ENCODE measurements around the gene AFTPH. TPM values are rescaled to one million over a fixed set of nuclear protein-coding genes. Genes with fewer than 3 reads are reported as not detected.
A peak's percentile ranks its signal among the peaks of the same experiment; 100 is the strongest.

Gene AFTPH
- total and polyA plus RNA-seq, 8 donors: 29.9 to 66.4 (median 54.6) TPM

DNA sequence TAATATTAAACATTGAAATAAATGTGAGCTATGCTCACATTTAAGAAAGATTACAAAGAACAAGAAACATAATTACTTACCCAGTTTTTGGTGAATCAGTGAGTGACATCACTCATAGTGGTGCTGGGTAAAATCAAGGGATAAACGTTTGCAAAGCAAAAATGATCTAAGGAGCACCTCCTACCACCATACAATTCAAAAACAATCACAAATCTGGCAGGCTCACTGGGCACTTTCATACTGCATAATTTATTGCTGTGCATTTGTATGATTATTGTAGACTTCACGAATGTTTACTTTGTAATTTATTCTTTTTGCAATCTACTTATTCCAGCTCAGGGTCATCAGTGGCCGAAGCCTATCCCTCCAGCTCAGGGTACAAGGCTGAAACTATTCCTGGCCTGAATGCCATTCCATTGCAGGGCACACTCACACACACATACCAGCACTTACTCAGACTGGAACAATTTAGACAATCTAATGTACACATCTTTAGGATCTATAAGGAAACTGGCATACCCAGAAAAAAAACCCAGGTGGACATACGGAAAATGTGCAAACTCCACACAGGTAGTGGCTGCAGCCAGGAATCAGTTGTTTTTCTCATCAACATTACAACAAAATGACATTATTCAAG is 34.4 kb downstream of the AFTPH start:
- TF ChIP-seq CTCF (IDR thresholded peaks at IDR 0.05): no peak
- intact Hi-C loops (cut with DNase I): no loop called here
- Histone ChIP-seq H3K36me3 (peaks cover 0 to 8% of the 10 kb centered on the region in 2 donors), H3K9me3 (no peaks in the 10 kb centered on the region), H3K4me3 (no peak overlapping the region), H3K4me1 (peaks cover 0 to 13% of the 10 kb centered on the region in 2 donors), H3K27me3 (no peaks in the 10 kb centered on the region), H3K27ac (no peak overlapping the region)
- ATAC-seq: no peak
- no peak for DNase-seq

DNA sequence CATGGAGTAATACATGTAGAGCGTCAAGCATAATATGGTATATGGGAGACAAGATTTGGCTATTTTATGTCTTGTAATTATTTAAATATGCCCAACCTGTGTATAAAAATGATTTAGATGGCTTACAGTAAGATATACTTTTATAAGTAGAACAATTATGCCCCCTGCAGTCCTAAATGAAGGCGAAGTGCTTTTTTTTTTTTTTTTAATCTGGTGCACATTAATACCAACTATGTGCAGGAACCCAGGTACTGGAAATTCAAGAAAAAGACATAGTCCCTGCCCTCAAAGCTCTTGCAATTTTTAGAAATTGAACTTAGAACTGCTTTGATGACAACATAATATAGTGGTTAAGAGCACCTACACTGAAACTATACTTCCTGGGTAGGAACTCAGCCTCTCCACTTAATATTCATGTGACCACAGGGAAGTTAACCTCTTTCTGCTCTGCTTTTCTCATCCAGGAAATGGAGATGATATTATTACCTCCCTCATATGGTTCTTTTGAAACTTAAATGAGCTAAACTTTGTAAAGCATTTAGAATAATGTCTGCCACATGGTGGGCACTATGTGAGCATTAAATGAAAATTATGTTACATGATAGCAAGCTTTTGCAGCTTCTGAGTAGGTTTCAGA is 38.1 kb downstream of the AFTPH start:
- H3K4me3 ChIP-seq: no peak overlapping the region
- no peak overlapping the region for H3K27ac ChIP-seq
- peak; percentile 71 for ATAC-seq
- H3K36me3 ChIP-seq: no peaks in the 10 kb centered on the region
- intact Hi-C loops (cut with DNase I): loop anchor here in 1 of 2 donors (5.0 kb wide), 1 partner anchor 40 kb away; the partner anchor contains the start of gene AFTPH
- TF ChIP-seq CTCF (IDR thresholded peaks at IDR 0.05): peak in 1 of 2 donors; percentile 16
- no peaks in the 10 kb centered on the region for H3K27me3 ChIP-seq
- peak in 1 of 4 donors; percentile 16 for DNase-seq
- H3K4me1 ChIP-seq: peaks cover 0 to 17% of the 10 kb centered on the region in 2 donors
- no peaks in the 10 kb centered on the region for H3K9me3 ChIP-seq

DNA sequence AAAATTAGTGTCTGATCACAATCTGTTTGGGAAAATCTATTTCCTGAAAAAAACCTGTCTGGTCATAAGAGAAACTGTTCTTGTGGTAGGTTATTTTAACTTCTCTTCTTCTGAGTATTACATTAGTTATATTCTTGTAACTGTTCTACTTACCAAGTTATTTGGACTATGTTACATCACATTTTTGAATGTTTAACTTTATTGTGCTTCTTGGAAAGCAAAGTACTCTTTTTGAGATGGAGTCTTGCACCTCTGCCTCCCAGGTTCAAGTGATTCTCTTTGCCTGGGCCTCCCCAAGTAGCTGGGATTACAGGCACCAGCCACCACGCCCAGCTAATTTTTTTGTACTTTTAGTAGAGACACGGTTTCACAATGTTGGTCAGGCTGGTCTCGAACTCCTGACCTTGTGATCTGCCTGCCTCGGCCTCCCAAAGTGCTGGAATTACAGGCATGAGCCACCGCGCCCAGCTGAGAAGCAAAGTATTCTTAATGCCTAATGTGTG is 39.4 kb downstream of the AFTPH start:
- intact Hi-C loops (cut with DNase I): loop anchor here in 1 of 2 donors (5.0 kb wide), 1 partner anchor 41 kb away; the partner anchor contains the start of gene AFTPH
- no peaks in the 10 kb centered on the region for H3K27me3 ChIP-seq
- ATAC-seq: no peak
- peaks cover 0 to 17% of the 10 kb centered on the region in 2 donors for H3K4me1 ChIP-seq
- no peak for DNase-seq
- H3K4me3 ChIP-seq: no peak overlapping the region
- H3K9me3 ChIP-seq: no peaks in the 10 kb centered on the region
- TF ChIP-seq CTCF (IDR thresholded peaks at IDR 0.05): no peak
- H3K27ac ChIP-seq: no peak overlapping the region
- H3K36me3 ChIP-seq: peaks cover 0 to 2% of the 10 kb centered on the region in 2 donors

DNA sequence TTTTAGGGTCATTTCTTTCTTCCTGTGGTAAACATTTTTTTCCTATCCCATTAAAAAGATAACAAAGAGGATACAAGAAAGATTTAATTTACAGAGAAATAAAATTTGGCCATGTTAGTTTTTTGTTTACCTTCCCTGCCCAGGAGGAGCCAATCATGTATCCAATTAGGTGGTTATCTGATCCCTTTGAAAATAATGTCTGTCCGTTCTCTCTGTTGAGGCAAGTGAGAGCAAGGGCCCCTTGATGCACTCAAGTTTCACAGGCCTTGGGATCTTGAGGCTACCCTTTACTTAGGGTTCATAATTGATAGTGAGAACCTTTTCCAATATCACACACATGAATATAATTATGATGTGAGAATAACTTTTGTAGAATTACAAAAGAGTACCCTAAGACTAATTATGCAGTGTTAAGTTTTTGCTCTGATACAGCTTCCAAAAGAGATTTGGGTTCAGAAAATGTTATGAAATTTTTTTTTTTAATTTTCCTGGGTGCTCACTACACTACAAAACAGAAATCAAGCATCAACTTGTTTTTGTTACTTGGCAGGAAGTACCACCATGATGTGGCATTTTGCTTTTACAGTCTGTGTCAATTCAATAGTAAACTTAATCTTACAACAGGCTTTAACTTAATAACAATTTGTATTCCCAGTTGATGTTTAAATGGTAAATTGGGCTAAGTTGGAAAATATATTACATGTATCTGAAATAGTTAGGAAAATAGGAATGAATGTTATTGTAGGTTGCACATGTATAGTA is 42.0 kb downstream of the AFTPH start:
- no peak for TF ChIP-seq CTCF (IDR thresholded peaks at IDR 0.05)
- H3K27ac ChIP-seq: no peak overlapping the region
- intact Hi-C loops (cut with DNase I): no loop called here
- H3K4me3 ChIP-seq: no peak overlapping the region
- no peak for ATAC-seq
- peaks cover 0 to 20% of the 10 kb centered on the region in 2 donors for H3K36me3 ChIP-seq
- no peaks in the 10 kb centered on the region for H3K27me3 ChIP-seq
- peaks cover 0 to 17% of the 10 kb centered on the region in 2 donors for H3K4me1 ChIP-seq
- DNase-seq: no peak
- H3K9me3 ChIP-seq: no peaks in the 10 kb centered on the region

DNA sequence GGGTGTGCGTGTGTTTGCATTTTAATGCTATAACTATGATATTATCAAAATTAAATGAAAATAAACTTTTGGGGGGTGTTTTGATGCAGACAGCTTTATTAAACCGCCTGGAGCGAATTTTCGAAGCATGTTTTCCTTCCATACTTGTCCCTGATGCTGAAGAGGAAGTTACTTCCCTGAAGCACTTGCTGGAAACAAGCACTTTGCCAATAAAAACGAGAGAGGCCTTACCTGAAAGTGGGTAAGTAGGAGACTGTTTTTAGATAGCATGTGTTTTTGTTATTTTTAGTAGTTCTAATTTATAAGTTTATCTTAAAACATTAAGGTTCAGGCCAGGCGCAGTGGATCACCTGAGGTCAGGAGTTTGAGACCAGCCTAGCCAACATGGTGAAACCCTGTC is 43.3 kb downstream of the AFTPH start:
- no peak for TF ChIP-seq CTCF (IDR thresholded peaks at IDR 0.05)
- no peak for DNase-seq
- Histone ChIP-seq H3K4me3 (no peak overlapping the region), H3K36me3 (peaks cover 0 to 30% of the 10 kb centered on the region in 2 donors), H3K4me1 (peaks cover 0 to 9% of the 10 kb centered on the region in 2 donors), H3K27me3 (no peaks in the 10 kb centered on the region), H3K27ac (no peak overlapping the region), H3K9me3 (no peaks in the 10 kb centered on the region)
- ATAC-seq: peak; percentile 69
- intact Hi-C loops (cut with DNase I): no loop called here

Data from left lung (tissue), 10 donors.